ENCODE measurements around the gene GRN.

Gene GRN

GRCh38 chr17:44362459-44362948, 17.4 kb downstream of the GRN start:
- TF ChIP-seq POLR2AphosphoS5 (IDR thresholded peaks at IDR 0.05; ENCODE audit: low read depth, low read length) (no peak), SIN3A (IDR thresholded peaks at IDR 0.05; ENCODE audit: borderline replicate concordance, insufficient read depth, low read length) (no peak), FOXP2 (optimal IDR thresholded peaks at IDR 0.05; ENCODE audit: borderline replicate concordance, extremely low read depth, extremely low read length, insufficient read depth) (no peak), REST (IDR thresholded peaks at IDR 0.05; ENCODE audit: insufficient read depth in 1 of 2, low read depth in 2 of 2, low read length in 2 of 2) (no peak)

GRCh38 chr17:44362949-44363612, 18.0 kb downstream of the GRN start:
- TF ChIP-seq FOXP2 (optimal IDR thresholded peaks at IDR 0.05; ENCODE audit: borderline replicate concordance, extremely low read depth, extremely low read length, insufficient read depth) (no peak), TAF1 (IDR thresholded peaks at IDR 0.05; ENCODE audit: borderline replicate concordance, insufficient read depth, low read length) (peak; percentile 31; the same call in 1 of the 2 replicates)

DNA sequence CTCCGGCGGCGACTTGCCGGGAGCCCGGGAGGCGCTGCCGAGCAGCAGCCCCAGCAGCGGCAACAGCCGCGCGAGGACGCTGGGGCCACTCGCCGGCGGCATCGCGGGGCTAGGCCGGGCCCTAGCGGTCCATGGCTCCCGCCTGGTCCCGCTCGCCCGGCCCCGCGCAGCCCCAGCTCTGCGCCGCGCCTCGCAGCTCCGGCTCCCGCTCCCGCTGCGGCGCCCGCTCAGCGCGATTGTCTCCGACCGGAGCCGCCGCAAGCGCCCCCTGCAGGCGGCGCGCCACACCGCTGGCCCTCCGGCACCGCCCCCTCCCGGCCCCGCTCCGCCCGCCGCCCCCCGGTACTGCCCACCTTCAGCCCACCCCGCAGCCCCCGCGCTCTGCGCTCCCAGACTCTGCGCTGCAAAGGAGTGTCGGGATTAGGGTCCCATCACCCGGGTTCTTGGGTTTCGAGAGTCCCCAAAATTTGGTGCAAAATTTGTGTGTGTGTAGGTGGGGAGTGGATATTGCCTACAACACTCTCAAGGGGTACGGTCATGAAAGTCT, 18.6 kb downstream of the GRN start, which contains the start of gene FAM171A2:
Gene FAM171A2 (minus strand): TSS at position 241 of the 547 bp plus-strand sequence. CDS start 139 bp downstream, at position 102.
- TF ChIP-seq SIN3A (IDR thresholded peaks at IDR 0.05; ENCODE audit: borderline replicate concordance, insufficient read depth, low read length) (no peak), FOXP2 (optimal IDR thresholded peaks at IDR 0.05; ENCODE audit: borderline replicate concordance, extremely low read depth, extremely low read length, insufficient read depth) (peak; percentile 52)

DNA sequence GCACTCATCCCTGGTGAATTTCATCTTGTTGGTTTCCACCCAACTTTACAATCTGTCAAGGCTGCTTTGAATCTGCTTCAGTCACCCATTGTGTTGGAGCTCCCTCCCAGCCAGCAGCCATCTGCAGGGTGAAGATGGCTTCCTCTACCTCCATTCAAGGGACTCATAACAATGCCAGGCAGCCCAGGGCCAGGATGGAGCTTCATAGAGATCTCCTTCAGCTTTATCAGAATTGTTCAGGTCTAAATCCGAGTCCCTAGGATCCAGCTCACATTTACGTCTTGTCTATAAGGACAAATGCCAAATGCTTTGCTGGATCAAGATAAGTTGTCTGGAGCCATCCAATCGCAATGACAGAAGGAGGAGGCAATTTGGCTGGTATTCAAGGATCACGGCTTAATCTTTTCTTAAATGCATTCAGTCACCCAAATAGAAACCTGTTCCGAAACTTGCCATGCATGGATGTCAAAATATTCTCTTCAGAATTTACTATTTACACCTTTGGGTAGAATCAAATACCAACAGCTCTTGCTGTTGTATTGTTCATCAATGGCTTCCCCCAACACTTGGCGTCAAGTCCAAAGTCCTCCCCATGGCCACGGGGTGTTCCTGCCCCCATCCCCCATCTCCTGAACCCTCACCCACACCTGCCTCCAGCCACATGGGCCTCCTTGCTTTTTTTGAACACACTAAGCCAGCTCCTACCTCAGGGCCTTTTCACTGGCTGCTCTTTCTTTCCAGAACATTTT, 22.3 kb downstream of the GRN start:
- no peak for TF ChIP-seq POLR2AphosphoS5 (IDR thresholded peaks at IDR 0.05; ENCODE audit: low read depth, low read length)
- no peak for TF ChIP-seq SIN3A (IDR thresholded peaks at IDR 0.05; ENCODE audit: borderline replicate concordance, insufficient read depth, low read length)
- TF ChIP-seq FOXP2 (optimal IDR thresholded peaks at IDR 0.05; ENCODE audit: borderline replicate concordance, extremely low read depth, extremely low read length, insufficient read depth), result no peak
- TF ChIP-seq REST (IDR thresholded peaks at IDR 0.05; ENCODE audit: insufficient read depth in 1 of 2, low read depth in 2 of 2, low read length in 2 of 2), result no peak
- TF ChIP-seq TAF1 (IDR thresholded peaks at IDR 0.05; ENCODE audit: borderline replicate concordance, insufficient read depth, low read length), result no peak

- TF ChIP-seq POLR2AphosphoS5 (IDR thresholded peaks at IDR 0.05; ENCODE audit: low read depth, low read length), result no peak
- no peak for TF ChIP-seq FOXP2 (optimal IDR thresholded peaks at IDR 0.05; ENCODE audit: borderline replicate concordance, extremely low read depth, extremely low read length, insufficient read depth)
- no peak for TF ChIP-seq SIN3A (IDR thresholded peaks at IDR 0.05; ENCODE audit: borderline replicate concordance, insufficient read depth, low read length)
- TF ChIP-seq REST (IDR thresholded peaks at IDR 0.05; ENCODE audit: insufficient read depth in 1 of 2, low read depth in 2 of 2, low read length in 2 of 2), result no peak
- TF ChIP-seq TAF1 (IDR thresholded peaks at IDR 0.05; ENCODE audit: borderline replicate concordance, insufficient read depth, low read length), result no peak
Observed at GRCh38 chr17:44372036-44372435, 26.9 kb downstream of the GRN start.

All from PFSK-1 (cell line).